LNCAP (cell line): ENCODE data around the gene CD302.

ENCODE experiments used
- TF ChIP-seq, protein P1 (sequence below): fragments of 450-650 bp; IDR thresholded peaks from 2 replicates; pipeline ENCODE4 v1.5.1; 2017; ENCODE audit warnings: mild to moderate bottlenecking

CD302 gene

DNA sequence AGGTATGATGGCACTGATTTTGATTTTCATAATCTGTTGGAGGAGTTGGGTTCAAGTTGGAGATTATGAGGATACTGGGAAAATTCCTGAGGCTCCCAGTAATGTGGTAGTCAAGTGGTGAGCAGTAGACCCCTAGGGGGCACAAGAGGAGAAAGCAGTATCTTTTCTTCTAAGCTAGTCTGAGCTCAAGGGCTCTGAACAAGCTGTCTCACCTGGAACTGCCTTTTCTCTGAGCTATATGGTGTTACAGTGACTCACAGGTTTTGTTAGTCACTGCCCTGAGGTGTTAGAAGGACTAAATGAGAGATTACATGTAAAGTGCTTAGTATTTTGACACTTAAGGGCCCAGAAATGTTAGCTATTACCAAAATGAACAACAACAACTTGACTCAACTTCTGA lies 42.2 kb downstream of the CD302 start:
- TF ChIP-seq, protein P1, sequence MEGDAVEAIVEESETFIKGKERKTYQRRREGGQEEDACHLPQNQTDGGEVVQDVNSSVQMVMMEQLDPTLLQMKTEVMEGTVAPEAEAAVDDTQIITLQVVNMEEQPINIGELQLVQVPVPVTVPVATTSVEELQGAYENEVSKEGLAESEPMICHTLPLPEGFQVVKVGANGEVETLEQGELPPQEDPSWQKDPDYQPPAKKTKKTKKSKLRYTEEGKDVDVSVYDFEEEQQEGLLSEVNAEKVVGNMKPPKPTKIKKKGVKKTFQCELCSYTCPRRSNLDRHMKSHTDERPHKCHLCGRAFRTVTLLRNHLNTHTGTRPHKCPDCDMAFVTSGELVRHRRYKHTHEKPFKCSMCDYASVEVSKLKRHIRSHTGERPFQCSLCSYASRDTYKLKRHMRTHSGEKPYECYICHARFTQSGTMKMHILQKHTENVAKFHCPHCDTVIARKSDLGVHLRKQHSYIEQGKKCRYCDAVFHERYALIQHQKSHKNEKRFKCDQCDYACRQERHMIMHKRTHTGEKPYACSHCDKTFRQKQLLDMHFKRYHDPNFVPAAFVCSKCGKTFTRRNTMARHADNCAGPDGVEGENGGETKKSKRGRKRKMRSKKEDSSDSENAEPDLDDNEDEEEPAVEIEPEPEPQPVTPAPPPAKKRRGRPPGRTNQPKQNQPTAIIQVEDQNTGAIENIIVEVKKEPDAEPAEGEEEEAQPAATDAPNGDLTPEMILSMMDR: no peak

DNA sequence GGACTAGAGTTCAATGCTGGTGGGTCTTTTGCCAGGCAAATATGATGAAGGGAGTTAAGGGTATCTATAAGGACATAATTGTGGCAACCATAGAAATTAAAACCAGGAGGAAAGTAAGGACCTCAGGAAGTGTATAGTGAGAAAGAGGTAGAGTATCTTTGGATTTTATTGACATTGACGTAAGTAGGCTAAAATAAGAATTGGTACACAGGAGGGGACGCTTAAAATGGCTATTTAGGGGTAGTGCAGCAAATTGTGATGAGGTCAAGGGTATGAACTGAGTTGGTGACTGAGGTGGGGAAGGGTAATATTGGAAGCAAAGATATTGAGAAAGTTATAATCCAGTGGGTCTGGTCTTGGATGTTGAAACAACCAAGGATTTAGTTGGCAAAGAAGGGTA lies 43.0 kb downstream of the CD302 start:
- TF ChIP-seq, protein P1: no peak

DNA sequence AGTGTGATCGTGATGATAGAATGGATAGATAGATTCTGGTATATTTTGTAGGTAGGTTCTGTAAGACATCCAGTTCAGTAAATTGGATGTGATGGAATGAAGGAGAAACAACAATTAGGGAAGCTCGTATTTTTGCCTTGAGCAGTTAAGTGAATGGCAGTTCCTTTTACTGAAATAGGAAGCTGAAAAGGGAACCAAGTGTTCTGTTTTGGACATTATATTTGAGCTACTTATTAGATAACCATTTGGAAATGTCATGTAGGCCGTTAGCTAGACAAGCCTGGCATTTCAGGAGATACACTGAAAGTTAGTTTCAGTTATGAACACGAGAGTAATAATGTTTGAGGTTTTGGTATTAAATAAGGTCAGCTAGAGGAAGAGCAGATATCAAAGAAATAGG lies 44.2 kb downstream of the CD302 start:
- TF ChIP-seq, protein P1: no peak

DNA sequence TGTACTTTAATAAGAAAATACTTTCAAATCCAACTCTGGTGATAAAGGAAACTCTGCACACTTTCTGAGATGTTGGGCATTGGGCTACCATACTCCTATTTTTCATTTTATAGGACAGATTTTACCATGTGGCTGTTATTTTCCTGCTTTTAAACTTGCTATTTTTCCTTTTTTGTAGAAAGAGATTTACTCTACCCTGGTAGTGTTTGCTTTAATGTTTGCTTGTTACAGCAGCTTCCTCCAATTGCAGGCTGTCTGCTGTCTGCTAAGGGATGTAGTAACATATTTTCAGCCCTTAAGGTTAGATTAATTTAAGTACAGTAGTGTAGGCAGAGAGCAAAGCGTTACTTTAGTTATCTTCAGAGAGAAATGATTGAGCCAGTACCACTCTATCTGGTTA lies 47.1 kb downstream of the CD302 start:
- TF ChIP-seq, protein P1: no peak

DNA sequence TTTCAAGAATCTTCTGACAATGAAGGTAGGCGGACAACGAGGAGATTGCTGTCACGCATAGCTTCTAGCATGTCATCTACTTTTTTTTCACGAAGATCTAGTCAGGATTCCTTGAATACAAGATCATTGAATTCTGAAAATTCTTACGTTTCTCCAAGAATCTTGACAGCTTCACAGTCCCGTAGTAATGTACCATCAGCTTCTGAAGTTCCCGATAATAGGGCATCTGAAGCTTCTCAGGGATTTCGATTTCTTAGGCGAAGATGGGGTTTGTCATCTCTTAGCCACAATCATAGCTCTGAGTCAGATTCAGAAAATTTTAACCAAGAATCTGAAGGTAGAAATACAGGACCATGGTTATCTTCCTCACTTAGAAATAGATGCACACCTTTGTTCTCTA lies 49.9 kb downstream of the CD302 start:
- TF ChIP-seq, protein P1: no peak

DNA sequence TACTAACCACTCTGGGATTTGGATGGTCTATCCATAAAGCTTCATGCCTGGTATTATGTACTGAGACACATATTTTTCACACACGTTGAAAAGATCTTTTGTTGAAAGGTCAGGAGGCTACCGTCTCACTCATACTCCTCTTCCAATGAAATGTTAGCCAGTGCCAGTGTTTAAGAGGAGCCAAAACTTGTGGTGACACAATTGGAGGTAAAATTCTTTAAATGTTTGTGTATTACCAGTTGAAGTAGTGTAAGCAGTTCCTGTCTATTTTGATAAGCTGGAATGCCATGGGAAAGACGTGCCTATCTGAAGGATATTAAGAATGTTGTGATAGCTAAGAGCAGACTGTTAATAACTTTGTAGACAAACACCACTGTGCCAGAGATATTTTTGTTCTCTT lies 53.6 kb downstream of the CD302 start:
- TF ChIP-seq, protein P1: no peak

DNA sequence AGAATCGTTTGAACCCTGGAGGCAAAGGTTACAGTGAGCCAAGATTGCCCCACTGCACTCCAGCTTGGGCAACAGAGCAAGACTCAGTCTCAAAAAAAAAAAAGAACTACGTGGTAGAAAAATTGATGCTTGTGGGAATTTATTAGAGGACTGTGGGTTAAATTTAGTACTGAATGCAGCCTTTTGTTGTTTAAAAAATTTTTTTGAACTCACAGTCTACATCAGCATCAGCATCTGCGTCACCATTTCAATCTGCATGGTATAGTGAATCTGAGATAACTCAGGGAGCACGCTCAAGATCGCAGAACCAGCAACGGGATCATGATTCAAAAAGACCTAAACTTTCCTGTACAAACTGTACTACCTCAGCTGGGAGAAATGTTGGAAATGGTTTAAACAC lies 55.2 kb downstream of the CD302 start:
- TF ChIP-seq, protein P1: no peak
